HK-2 (cell line): ENCODE data around the gene SERPINA6.
"Not testable (repeated sequence)": the region's sequence is repeated elsewhere in the genome, so short reads cannot be mapped to it uniquely, and the experiment has no call there.

Source experiments
- DNase-seq: peaks from one replicate; pipeline ENCODE4 v3.0.0-alpha.2; 2018; ENCODE audit not compliant: unreplicated experiment

SERPINA6 gene

GRCh38 chr14:94328196-94328595 lies 5.1 kb upstream of the SERPINA6 start:
- peak; percentile 67 for DNase-seq

- DNase-seq, result no peak
Measured at GRCh38 chr14:94321421-94322271, 1.5 kb downstream of the SERPINA6 start.

GRCh38 chr14:94320243-94320642 lies 2.9 kb downstream of the SERPINA6 start:
- DNase-seq, result no peak

DNA sequence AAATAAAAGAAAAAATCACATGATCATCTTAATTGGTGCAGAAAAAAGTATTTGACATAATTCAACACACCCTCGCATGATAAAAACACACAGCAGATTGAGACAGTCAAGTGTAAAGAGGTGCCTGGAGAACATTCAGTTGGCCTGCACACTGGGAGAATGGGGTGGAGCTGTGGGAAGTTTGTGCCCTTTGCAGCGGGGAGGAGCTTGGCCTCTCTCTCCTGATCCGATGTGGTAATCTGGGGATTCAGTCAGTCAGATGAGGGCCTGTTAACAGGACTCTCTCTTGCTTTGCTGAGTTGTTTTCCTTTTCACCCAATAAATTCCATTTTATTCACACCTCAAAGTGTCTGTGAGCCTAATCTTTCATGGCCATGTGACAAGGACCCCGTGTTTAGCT lies 5.9 kb downstream of the SERPINA6 start:
- no peak for DNase-seq

- no peak for DNase-seq
Measured at GRCh38 chr14:94316692-94317091, 6.4 kb downstream of the SERPINA6 start.

GRCh38 chr14:94314890-94315289 lies 8.2 kb downstream of the SERPINA6 start:
- no peak for DNase-seq

DNA sequence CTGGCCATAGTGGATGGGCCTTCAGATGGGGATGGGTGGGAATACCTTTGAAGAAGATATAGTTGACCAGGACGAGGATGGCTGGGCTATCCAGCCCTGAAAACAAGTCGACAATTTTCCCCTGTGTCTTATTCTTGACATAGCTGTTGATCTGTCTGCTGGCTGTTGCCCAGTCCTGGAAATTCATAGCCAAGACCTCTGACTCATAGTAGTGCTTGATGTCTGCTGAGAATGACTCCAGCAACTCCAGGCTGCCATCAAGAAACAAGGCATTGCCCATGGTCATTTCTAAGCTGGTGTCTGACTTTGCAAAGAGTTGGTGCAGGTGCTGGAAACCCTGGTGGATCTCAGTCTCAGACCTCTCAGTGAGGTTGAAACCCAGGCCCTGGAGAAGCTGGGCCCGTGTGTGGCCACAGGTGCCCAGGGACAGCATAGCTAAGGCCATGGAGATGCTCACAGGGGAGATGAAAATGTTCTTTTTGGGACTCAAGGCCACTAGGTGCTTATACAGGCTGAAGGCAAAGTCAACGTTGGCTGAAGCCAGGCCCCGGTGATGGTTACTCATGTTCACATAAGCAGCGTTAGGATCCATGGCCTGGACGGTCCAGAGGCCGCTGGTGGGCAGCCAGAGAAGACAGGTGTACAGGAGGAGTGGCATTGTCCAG lies 9.0 kb downstream of the SERPINA6 start:
- DNase-seq, result no peak

DNA sequence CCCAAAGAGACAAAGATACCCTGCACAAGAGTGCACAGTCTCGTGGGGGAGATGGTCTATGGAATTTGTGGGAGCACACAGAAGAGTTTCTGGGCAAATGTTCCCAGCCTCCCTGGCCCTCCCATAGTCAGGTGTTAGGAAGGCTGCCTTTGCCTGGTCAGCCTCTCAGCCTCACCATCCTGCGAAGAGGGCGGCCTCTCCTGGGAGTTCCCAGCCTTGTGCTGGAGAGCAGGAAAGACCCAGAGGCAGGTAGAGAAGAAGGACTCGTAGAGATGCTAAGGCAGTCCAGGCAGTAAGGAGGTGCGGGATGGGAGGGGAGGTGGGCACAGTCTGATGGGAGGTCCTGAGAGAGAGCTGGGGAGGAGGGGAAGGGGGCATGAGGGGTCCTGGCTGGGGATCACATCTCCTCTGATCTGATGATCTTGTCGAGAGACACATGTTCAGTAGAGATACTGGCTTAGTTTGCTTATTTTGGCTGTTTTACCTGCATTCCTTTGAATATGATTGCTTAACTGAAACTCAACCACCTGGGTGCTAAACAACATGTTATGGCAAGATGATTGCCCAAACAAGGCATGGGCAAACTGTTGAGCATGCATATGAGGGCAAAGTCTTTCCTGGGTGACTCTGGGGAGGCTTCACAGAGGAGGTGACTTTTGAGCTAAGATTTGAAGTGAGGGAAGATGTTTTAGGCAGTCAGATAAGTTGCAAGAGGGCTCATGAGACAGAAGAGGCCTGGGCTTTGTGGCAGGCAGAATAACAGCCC lies 10.5 kb downstream of the SERPINA6 start:
- no peak for DNase-seq

DNA sequence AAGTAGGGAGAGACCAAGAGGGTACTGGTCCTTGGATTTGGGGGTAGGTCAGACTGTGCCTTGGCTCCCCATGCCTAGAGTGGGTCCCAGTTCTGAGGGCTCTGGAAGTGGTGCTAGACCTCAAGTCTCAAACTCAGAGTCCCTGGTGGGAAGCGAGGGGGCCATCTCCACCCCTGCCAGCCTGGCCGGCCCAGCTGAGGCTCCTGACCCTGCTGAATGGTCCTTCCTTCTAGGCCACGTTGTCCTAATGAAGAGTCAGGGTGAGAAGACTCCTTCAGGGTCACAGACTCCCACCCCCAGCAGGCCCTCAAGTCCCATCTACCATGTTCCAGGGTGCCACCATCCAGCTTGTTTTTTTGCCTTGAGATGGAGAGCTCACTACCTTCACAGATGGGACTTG lies 12.9 kb downstream of the SERPINA6 start:
- DNase-seq, result no peak

GRCh38 chr14:94309721-94310120 lies 13.4 kb downstream of the SERPINA6 start:
- no peak for DNase-seq

DNA sequence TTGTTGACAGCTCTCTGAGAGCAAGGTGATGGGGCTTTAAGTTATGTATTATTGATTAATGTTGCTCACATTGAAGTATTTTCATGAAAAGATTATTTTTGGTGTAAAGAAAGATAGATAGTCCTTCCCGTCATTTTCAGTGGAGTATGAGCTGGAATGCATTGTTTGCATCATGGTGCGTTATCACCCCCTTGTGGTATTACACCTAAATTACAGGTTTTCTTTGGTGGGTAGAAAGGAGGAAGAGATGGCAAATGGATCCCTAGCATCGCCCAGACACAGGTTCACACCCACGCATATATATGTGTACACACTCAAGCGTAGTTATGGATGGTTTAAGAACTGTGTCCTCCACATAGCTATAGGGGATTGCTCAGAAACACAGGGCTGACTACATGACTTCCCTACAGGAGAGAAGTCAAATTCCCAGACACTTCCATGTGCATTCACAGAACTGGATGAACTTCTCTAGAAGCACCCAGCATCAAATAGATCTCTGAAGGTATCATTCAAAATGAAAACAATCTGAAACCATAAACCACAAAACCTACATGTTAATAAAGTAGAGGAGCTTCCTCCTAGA lies 15.6 kb downstream of the SERPINA6 start:
- DNase-seq, result no peak

DNA sequence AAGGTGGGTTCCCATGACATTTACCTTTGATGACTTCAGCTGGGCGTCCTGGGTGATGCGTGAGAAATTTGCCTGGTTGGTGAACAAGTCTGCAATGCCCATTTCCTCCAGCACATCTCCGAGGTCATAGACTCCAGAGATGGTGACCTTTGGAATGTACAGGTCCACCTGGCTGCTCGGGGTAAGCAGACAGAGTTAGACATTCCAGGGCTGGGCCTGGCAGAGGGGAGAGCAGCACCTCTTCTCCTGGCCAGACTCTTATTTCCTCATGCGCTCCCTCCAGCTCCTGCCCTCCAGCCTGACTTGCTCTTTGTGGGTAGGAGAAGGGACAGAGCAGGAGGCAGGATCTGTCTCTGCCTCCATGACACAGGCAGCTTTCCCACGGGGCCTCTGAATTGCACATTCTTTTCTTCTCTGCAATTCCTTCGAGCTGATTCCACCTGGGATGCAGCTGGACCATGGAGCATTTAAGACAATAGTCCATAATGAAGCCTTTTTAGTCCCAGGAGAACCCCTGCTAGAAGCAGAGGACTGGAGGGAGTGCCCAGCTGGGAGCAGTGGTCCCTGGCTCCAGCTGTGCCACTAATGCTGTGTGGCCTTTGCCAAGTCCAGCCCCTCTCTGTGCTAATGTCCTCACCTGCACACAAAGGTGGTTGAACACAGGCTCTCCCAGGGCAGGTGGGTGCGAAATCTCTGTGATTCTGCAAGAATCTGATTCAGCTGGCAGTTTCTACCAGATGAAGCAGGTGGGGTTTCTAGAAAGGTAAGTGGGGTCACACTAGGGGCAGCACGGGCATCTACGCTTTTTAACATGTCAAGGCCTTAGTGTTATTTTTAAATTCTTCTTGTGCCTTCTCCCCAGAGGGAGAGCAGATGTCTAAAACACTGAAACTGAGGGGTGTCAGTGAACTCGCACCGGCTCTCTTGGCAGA lies 16.8 kb downstream of the SERPINA6 start:
- no peak for DNase-seq

DNA sequence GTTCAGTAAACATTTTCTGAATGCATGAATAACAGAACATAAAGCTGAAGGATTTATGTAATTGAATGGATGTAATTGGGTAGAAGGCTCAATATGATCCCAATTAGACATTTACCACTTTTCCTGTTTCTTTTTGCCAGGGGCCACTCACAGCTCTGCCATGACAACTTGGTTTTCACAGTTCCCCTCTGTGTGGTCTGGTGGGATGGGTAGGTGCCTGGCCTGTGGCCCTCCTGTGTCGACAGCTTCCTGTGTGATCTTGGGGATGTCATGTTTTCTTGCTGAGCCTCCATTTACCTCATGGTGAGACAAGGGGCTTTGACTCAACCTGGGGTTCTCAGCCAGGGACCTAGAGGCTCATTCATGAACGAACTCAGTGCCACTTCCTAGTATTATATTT lies 17.5 kb downstream of the SERPINA6 start:
- DNase-seq, result no peak

DNA sequence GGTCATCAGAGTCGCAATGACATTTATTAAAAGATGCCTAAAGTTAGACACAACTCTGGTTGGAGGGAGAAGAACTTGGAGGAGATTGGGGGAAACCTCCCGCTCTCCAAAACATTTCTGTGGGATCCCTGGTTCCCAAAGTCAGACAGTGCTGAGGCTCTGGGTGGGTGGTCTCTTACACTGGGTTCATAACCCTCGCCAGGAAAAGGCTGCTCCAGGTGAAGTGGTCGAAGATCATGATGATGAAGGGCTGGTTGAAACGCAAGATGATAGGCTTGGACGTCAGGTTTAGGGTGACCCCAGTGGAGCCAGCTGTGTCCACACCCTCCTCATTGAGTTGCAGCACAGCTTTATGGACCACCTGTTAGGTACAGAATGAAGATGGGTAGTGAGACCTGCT lies 18.9 kb downstream of the SERPINA6 start:
- DNase-seq, result no peak

- no peak for DNase-seq
Measured at GRCh38 chr14:94303111-94303510, 20.0 kb downstream of the SERPINA6 start.

DNA sequence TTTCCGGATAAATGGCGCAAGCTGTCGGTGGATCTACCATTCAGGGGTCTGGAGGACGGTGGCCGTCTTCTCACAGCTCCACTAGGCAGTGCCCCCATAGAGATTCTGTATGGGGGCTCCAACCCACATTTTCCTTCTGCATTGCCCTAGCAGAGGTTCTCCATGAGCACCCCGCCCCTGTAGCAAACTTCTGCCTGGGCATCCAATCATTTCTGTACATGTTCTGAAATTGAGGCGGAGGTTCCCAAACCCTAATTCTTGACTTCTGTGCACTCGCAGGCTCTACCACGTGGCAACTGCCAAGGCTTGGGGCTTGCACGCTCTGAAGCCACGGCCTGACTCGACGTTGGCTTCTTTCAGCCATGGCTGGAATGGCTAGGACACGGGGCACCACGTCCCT lies 25.0 kb downstream of the SERPINA6 start:
- DNase-seq, result no peak

- not testable (repeated sequence) for DNase-seq
Measured at GRCh38 chr14:94296181-94296545, 27.0 kb downstream of the SERPINA6 start.

- DNase-seq, result no peak
Measured at GRCh38 chr14:94295360-94296180, 27.6 kb downstream of the SERPINA6 start.

GRCh38 chr14:94293578-94293924 lies 29.6 kb downstream of the SERPINA6 start:
- no peak for DNase-seq

DNA sequence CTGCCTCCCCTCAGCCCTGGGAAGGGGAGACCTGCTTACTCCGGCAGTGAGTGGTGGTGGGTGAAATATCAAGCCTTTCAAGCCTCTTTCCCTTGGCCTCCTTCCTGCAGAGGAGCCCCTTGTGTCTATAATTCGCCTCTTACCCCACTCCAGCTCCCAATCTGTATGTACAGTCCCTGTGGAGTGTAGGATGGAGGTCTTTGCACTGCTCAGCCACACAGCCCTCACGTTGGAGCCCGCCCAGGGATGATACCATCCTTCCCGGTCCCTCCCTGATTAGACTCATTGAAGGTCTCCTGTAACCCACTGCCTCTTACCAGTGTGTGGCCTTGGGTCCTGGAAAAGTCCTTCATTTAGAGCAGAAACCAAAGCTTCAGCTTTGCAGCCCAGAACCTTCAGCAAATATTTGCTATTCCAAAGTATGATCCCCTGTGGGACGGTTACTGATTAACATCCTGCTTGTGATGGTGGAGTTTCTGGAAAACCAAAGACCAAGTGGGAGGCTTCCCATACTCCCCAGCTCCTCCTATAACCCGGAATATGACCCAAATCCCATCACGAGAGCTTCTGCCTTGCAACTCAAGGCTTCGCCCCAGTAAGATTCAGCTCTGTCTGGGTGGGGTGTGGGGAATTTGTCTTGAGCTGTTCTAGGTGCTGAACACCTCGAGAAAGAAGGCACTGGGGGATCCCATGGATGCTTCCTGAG lies 30.1 kb downstream of the SERPINA6 start, which contains the start of gene SERPINA10:
Gene SERPINA10, minus strand, starts transcription at position 397 of the 706 bp plus-strand sequence. CDS start 2,675 bp downstream, outside the sequence.
- no peak for DNase-seq
